Suprapubic skin (tissue), 4 donors: ENCODE results near the gene AKR7A3.

Experiments
- EP300 ChIP-seq: sonication (generic); formaldehyde crosslinking; IDR thresholded peaks from one replicate; pipeline ENCODE4 v1.6.1; 2017; ENCODE audit warnings: antibody characterized with exemption
- POLR2AphosphoS5 ChIP-seq, 3 donors: sonication (generic); formaldehyde crosslinking; IDR thresholded peaks; one replicate each; pipeline ENCODE4 v1.6.1; 2017; ENCODE audit warnings: antibody characterized with exemption in 3 of 3
- TF ChIP-seq, protein P1 (sequence below), 2 donors: fragments of 200-600 bp in 1 of 2; fragments of 450-650 bp in 1 of 2; sonication (generic) in 1 of 2; IDR thresholded peaks; one replicate each; pipeline ENCODE4 v1.5.1; 2016 to 2019; ENCODE audit warnings: antibody characterized with exemption in 2 of 2, mild to moderate bottlenecking in 1 of 2, moderate library complexity in 1 of 2

DNA sequence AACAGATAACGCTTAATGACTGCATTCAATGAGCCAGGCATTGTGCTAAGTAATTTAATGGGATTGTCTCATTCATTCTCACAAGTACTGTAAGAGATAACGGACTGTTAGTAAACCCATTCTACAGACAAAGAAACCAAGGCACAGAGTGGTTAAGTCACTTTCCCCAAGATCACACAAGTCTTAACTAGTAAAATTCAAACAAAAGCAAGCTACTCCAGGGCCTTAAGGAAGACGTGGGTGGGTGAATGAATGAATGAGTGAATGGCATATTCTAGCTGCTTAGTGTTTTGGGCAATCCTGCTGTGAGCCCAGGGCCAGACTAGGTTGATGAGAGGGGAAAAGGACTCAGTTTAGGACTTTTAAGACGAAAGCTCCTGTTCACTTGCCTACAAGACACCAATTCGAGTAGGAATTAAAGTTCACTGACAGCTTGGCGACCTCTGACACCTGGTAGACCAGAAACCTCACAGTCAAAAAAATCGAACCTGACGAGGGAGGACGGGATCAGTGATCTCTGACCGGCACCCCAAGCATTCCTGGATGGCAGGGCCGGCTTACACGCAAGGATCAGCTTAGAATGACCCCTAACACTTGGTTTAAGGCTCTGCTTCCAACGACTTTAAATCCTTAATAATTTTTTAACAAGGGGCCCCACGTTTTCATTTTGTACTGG is 37.8 kb downstream of the AKR7A3 start:
- TF ChIP-seq, protein P1, sequence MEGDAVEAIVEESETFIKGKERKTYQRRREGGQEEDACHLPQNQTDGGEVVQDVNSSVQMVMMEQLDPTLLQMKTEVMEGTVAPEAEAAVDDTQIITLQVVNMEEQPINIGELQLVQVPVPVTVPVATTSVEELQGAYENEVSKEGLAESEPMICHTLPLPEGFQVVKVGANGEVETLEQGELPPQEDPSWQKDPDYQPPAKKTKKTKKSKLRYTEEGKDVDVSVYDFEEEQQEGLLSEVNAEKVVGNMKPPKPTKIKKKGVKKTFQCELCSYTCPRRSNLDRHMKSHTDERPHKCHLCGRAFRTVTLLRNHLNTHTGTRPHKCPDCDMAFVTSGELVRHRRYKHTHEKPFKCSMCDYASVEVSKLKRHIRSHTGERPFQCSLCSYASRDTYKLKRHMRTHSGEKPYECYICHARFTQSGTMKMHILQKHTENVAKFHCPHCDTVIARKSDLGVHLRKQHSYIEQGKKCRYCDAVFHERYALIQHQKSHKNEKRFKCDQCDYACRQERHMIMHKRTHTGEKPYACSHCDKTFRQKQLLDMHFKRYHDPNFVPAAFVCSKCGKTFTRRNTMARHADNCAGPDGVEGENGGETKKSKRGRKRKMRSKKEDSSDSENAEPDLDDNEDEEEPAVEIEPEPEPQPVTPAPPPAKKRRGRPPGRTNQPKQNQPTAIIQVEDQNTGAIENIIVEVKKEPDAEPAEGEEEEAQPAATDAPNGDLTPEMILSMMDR (IDR thresholded peaks at IDR 0.05) = no peak
- TF ChIP-seq EP300 (no peak), POLR2AphosphoS5 (IDR thresholded peaks at IDR 0.05) (no peak)
